ENCODE measurements around the gene MIF4GD.
"Not testable (repeated sequence)": the region's sequence is repeated elsewhere in the genome, so short reads cannot be mapped to it uniquely, and the experiment has no call there.

The MIF4GD gene, protein sequence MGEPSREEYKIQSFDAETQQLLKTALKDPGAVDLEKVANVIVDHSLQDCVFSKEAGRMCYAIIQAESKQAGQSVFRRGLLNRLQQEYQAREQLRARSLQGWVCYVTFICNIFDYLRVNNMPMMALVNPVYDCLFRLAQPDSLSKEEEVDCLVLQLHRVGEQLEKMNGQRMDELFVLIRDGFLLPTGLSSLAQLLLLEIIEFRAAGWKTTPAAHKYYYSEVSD

DNA sequence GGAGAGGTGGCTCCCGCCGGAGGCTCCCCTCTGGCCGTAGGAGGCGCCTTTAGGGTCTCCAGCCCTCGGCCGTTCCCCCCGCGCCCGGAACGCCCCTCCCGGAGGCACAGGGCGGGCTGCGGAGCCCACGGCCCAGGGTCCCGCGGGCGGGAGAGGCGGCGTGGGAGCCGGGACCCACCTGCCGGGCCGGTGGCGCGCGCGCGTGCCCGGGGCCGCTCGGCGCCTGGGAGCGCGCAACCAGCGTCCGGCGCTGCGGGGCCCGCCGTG lies at the start of gene MIF4GD:
MIF4GD (minus strand) TSS at position 266 of the 267 bp plus-strand sequence. CDS start 1,036 bp downstream, outside the sequence.
- no peak for DNase-seq

DNA sequence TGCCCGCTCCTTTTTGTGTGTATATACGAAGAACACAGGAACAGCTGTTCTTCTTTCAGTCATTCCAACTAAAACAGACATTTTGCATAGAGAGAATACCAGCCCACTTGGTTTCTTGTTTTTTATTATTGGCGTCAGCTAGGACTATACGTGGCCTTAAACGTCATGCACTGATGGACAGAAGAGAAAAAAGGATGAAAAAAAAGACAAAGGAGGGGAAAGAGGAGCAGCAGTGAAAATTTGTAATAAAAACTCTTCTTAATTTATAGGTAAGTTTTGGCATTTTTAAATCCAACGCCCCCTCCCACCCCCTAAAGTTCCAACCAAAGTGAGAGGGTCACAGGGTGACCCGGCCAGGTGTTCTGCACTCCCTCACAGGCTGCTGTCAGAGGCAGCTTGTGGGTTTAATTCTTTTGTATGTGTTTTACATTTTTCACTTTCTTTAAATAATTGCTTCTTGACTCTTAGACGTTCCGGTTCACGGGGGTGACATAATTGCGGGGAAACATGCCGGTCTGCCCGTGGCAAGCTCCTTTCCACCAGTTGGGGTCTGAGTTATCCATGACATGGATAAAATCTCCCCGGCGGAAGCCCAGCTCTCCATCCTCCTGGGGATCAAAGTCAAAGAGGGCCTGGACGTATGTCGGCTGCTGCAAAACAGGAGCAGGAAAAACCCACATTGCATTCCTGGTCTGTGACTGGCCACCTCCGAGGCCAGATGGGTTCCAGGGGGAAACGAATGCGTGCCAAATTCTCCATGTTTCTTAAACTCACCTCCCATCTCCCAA lies 49.1 kb upstream of the MIF4GD start:
- no peak for DNase-seq

DNA sequence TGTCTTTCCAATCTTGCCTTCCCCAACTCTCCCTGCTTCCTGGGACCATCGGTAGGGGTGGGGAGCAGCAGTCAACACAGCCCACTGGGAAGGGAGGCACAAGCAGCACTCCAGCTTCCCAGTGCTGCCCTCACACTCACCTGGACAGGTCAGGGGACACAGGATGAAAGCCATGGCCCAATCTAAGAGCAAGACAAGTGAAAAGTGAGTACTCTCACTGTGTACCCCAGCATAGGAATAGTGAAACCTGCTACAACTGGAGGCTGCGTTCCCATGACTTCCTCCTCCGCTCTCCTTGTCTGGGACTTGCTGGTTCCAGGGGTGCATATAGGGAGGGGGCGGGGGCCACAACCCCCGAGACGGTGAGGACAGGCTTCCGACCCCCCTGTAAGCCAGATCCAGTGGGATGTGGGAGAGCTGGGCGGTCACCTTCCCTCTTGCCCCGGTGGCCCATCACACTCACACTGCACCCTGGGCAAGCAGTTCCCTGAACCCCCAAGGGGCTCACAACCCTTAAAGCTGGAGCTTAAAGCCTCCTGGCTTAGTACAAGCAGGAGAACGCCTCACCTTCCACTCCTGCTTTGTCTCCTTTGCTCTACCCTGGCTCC lies 47.7 kb upstream of the MIF4GD start:
- DNase-seq = no peak

DNA sequence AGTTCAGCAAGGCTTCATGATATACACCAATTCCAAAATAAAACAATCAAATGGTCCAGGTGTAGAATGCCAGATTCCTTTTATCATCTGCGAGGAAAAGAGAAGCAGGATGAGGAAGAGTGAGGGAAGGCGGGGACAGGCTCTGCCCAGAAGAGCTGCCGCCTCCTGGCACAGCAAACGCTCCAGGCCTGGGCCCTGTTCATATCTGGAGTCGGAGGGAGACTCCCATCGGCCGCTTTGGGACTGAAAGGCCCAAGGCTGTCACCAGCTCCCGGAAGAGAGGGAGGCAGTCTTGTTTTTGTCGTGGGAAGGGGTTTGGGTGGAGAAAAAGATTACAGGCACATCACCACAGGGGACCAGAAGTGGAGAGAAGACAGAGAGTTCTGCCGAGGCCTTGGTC lies 47.2 kb upstream of the MIF4GD start:
- DNase-seq = no peak

DNA sequence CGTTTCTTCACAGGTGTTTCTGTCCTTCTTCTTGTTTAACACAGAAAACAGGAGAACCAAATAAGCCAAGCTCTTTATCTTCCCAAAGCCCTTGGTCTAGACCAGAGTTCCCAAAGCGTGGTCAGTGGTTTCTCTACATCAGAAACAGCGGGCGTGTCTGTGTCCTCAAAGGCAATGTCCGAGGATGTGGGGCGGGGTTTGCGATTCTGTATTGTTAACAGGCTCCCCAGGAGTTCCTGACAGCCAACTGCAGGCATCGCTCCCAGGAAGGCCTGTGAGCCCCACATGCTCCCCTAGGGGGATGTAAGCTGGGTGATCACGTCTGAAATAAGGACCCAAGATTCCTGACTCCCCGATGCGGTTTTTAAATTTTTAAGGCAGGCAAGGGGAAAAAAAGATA lies 46.6 kb upstream of the MIF4GD start:
- no peak for DNase-seq

DNA sequence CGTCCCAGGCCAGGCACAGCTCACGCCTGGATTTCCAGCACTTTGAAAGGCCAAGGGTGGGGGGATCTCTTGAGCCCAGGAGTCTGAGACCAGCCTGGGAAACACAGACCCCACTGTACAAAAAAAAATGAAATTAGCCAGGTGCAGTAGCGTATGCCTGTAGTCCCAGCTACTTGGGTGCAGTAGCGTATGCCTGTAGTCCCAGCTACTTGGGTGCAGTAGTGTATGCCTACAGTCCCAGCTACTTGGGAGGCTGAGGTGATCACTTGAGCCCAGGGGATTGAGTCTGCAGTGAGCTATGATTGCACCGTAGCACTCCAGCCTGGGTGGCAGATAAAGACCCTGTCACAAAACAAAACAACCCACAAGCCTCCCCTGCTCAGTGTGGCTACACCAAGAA lies 45.2 kb upstream of the MIF4GD start:
- DNase-seq = no peak

DNA sequence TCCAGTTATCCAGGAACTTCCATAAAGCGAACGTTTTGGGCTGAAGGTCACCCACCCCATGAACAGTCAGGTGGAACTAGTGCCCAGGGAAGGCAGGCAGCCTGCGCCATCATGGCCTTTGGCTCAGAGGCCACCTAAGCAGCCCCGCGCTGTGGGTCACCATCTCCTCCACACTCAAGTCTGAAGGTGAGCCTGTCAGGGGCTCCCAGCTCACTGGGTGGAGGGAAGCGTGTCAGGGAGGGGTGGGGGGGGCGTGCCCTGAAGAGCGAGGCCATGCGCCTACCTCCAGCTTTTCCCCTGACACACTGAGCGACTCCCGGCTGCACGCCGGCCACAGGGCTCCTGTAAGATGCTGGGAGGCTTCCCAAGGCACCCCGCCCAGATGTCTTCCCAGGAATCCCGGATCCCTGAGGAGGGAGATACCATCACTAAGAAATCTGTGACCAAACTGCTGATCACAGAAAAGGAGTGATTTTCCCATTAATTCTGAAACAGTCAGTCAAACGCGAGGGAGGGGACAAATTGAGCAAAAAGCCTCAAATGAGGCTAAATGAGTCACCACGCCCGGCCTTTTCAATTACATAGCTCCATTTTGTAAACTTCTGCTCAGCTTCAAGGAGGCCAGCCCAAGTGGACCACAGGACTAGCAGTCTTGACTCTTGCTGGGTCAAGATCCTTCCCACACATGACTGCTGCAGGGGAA lies 44.7 kb upstream of the MIF4GD start:
- DNase-seq = no peak

DNA sequence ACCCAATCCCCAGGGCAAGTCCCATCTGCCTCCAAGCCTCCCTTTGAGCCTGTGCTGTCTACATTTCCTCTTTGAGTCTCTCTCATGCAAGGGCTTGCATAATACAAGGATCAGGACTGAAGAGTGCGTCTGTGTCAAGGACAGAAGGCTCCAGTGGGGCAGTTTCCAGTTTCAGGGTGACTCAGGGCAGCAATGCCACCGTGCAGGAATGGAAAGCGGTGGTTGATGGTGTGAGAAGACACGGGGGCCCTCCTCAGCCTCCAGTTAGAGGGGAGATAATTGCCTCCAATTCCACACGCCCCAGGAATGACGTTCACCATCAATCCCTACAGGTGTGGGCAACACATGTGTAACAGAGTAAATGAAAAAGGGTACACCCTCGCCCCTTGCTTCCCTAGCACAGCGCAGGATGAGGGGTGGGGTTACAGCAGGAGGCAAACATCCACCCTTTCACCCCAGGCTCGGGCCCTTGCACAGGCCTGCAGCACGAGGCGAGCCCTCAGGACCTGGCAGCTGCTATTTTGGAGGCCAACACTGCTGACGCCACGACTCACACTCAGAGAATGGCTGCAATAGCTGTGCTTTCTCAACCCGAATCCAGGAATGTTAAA lies 43.0 kb upstream of the MIF4GD start:
- DNase-seq = no peak

DNA sequence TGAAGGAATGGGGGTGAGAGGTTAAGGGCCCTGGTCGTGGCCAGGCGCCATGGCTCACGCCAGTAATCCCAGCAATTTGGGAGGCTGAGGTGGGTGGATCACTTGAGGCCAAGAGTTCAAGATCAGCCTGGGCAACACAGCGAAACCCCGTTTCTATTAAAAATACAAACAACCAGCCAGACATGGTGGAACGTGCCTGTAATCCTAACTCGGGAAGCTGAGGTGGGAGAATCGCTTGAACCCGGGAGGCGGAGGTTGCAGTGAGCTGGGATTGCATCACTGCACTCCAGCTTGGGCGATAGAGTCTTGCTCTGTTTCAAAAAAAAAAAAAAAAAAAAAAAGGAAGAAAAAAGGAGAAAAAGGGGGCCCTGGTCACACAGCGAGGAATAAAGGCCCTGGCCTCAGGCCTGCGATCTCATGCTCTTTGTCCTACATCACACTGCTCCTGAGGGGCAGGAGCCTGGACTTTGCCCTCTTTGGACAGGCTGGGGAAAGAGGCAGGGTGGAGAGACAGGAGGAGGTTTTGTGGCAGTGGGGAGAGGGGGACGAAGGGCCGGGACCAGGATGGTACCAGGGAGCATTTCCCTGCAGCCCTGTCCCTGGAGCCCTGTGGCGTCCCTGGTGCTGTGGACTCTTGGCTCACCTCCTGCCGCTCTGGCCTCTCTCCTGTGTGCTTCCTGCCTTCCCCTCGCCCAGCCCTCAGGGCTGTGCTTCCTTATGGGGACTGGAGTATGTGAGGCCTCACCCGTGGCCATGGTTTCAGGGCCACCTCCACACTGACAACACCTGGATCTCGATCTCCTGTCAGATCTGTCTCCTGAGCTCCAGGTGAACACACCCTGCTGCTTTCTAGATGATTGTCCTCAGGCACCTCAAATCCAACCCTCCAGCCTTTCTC lies 38.0 kb upstream of the MIF4GD start:
- DNase-seq = no peak

DNA sequence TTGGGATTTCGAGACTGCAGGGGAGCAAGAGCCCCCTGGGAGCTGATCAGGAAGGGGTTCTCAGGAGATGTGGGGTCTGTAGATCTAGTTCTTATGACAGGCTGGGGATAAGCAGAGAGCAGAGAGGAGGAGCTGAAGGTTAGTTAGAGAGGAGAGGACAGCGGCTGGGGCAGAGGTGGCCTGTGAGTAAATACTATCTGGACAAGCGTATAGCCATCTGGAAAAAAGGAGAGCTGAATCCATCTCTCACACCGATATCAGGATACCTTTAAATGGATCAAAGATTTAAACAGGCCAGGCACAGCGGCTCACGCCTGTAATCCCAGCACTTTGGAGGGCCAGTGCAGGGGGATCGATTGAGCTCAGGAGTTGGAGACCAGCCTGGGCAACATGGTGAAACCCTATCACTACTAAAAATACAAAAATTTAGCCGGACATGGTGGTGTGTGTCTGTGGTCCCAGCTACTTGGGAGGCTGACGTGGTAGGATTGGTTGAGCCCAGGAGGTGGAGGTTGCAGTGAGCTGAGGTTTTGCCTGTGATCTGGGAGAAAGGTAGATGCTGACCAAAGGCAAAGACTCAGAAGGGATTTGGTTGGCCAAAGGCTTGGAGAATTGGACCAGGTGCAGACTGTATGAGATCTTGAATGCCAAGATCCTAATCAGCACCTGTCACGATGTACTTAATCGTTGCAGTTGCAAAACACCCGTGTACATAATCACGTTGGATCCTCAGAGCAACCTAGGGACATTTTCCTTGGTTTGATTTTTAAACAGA lies 37.1 kb upstream of the MIF4GD start:
- DNase-seq = no peak

DNA sequence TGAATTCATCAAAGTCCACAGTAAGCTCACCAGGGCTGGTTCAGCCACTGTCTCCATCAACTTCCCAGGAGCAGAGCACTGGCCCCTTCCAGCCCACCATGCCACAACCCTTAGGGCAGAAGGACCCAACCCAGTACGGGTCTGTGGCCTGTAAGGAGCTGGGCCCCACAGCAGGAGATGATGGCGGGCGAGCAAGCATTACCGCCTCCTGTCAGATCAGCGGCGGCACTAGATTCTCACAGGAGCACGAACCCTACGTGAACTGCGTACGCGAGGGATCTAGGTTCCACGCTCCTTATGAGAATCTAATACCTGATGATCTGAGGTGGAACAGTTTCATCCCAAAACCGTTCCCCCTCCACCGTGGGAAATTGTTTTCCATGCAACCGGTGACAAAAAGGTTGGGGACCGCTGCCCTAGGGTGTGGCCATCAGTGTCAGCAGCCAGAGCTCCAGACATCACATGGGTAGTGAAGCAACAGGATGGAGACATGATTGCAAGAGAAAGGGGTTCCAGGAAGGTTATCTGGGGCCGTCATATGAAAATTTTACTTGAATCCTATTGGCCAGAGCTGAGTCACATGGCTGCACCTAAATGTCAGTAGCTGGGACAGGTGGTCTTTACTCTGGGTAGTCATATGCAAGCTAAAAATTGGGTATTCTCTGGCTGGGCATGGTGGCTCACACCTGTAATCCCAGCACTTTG lies 30.6 kb upstream of the MIF4GD start:
- DNase-seq = no peak

DNA sequence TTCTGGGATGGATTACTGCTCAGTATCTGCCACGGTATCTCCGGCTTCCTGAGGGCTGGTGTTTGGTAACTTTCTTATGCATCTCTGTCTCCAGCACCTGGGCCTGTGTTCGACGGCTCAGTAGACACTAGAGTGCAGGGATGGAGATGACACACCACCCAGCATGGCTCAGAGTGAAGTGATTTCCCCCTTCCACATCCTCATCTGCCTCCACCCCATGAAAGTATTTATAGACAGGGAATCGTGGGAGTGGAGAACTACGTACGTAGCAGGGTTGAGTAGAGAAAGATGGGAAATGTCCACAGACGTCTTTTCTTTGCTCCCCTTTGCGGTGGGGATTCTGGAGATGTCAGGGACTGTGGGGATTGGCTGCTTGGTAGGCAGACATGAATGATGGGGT lies 30.0 kb upstream of the MIF4GD start:
- DNase-seq = no peak

DNA sequence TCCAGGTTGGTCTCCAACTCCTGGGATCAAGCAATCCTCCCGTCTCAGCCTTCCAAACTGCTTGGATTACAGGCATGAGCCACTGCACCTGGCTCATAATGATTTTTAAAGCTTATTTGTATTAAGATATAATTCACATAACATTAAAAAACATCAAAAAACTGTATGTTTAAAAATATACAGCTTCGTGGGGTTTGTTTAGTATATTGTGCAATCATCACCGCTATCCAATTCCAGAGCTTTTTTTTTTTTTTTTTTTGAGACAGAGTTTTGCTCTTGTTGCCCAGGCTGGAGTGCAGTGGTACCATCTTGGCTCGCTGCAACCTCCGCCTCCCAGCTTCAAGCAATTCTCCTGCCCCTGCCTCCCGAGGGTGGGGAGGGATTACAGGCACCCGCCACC lies 29.2 kb upstream of the MIF4GD start:
- no peak for DNase-seq

DNA sequence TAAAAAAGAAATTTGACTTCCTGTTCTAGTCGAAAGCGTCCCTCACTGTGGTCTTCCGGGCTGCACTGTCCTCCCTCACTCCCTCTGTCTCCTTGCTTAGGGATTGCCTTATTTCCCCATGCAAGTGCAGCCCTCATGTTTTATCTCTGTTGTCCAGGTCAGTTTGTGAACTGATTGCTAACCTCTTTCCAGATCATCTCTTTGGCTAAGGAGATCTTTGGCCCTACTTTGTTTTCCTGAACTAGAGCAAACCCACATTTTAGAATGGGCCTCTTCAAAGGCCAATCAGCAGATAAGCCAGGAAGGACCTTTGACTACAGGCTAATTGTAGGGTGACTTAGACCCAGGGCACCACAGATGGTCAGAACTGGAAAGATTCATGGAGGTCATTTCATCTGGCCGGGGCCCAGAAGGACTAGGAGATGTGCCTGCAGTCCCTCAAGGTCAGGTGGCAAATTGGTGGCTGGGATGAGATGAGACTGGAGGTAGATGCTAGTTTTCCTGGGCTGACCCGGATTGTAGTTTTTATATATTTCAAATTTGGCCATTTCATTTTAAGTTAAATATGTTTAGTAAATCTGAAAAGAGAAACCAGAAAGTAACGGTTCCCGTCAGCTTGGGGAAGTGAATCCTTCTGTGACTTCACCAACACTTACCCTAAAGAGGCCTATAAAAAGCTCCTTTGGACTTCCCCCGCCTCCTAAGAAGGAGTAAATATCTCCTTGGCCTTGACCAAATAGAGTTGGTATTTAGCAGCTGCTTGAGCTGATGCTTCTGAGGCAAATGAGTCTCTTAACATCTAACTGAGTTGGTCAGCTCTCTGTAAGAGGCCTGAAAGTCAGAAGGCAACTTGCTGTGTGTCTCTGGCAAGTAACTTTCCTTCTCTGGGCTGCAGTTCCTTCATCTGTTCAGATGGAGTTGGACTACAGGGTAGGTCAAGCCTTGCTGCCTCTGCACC lies 24.4 kb upstream of the MIF4GD start:
- no peak for DNase-seq

DNA sequence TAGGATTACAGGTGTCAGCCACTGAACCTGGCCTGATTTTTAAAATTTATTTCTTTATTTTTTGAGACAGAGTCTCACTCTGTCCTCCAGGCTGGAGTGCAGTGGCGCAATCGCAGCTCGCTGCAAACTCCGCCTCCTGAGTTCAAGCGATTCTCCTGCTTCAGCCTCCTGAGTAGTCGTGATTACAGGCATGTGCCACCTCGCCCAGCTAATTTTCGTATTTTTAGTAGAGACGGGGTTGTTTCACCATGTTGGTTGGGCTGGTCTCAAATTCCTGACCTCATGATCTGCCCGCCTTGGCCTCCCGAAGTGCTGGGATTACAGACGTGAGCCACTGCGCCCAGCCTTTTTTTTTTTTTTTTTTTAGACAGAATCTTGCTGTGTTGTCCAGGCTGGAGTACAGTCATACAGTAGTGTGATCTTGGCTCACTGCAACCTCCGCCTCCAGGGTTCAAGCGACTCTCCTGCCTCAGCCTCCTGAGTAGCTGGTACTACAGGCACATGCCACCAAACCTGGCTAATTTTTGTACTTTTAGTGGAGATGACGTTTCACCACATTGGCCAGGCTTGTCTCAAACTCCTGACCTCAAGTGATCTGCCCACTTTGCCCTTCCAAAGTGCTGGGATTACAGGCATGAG lies 21.9 kb upstream of the MIF4GD start:
- DNase-seq = not testable (repeated sequence)

DNA sequence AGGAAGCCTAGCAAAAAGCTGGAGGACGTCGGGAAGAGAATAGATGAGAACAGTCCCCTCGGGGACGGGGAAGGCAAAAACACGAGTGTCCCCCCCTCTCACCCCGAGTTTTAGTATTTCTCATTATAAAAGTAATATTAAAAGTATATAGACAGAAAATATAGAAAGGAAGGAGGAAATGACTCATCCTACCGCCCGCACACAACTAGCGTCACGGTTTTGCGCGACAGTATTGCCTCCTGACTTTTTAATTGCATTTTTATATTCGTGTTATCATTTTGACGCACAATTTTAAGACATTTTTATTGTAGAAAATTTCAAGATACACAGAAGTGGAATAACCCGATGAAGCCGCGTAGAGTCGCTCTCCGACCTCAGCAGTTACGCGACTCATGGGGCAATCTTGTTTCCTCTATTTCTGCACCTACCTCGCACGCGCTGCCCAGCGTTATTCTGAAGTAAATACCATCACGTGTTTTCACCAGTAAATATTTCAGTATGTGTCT lies 18.9 kb upstream of the MIF4GD start:
- DNase-seq = no peak

DNA sequence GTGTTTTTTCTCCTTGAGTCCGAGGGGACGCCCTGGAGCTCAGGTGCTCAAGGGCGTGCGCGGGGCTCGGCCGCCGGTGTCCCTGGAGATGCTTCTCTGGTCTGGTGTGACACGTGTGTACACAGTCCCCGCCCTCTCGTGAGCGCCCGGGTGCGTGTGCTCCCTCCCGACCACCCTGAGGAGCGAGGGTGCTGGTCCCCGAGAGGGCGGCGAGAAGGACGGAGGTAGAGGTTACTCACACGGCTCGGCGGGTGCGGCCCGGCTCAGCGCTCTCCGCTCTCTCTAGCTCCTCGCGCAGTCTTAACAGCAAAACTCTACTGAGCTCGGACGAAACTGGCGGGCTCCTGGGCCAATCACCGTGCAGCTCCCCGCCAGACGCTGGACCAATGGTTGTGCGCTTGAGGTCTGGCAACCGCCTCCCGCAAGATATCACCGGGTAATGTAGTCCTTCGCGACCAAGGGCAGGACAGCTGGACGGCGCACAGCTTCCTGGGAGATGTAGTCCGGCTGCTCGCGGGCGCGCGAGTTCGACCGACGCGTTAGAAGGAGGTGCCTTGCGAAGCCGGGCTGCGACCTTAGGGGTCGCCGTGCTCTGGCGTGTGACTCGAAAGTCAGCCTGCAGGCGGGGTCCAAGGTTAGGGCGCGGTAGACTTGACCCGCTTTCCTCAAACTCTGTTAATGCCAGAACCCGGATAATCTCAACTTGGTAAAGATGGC lies 18.2 kb upstream of the MIF4GD start, which contains the start of gene SLC25A19:
SLC25A19 (minus strand) TSS at position 319 of the 717 bp plus-strand sequence. CDS start 2,669 bp downstream, outside the sequence.
- peak; percentile 97 for DNase-seq

DNA sequence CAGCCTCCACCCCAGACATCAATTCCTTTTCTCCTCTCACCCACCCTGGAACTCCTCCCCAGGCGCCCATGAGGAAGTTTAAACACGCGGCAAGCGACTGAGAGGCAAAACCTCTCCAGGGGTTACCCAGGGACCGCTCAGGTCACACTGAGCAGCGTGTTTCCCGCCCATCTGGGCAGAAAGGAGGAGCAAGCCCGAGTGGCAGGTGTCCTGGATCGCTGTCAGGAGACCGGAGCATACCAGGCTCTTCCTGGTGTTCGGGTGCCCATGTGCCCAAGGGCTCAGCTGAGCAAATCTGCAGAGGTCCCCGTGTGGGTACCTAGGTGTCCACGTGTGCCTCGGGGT lies 17.7 kb upstream of the MIF4GD start:
- no peak for DNase-seq

Measured in retina (tissue), 1 donor.